H1 (cell line): ENCODE measurements around the gene SWT1.

Experiments used
- ASH2L ChIP-seq: fragments of 200-600, 300-600 bp; sonication (generic); IDR thresholded peaks from one replicate; pipeline ENCODE4 v1.7.1; 2017; ENCODE audit warnings: low read length
- CHD2 ChIP-seq: IDR thresholded peaks from 2 replicates; pipeline ENCODE4 v1.6.1; 2012; ENCODE audit warnings: low read length, improper control_type of control experiment
- RFX5 ChIP-seq: IDR thresholded peaks from 2 replicates; pipeline ENCODE4 v1.6.1; 2011; ENCODE audit warnings: low read depth, low read length, improper control_type of control experiment, borderline replicate concordance
- SP1 ChIP-seq: IDR thresholded peaks from 2 replicates; pipeline ENCODE4 v1.6.1; 2011; ENCODE audit warnings: low read depth, low read length
- SP2 ChIP-seq: IDR thresholded peaks from 2 replicates; pipeline ENCODE4 v1.6.1; 2012; ENCODE audit warnings: mild to moderate bottlenecking, low read length, inconsistent platforms
- SRF ChIP-seq: IDR thresholded peaks from 2 replicates; pipeline ENCODE4 v1.6.1; 2011; ENCODE audit warnings: mild to moderate bottlenecking, low read depth, low read length, moderate library complexity
- SUZ12 ChIP-seq: fragments of 200-600 bp; sonication (generic); IDR thresholded peaks from 2 replicates; pipeline ENCODE4 v1.6.1; 2012; ENCODE audit warnings: mild to moderate bottlenecking, inconsistent platforms, low read length, moderate library complexity, mixed read lengths
- YY1 ChIP-seq: IDR thresholded peaks from 2 replicates; pipeline ENCODE4 v1.6.1; 2011; ENCODE audit warnings: low read depth, mild to moderate bottlenecking, low read length
- TF ChIP-seq, protein P1 (sequence below), 3 experiments: IDR thresholded peaks; 1 replicate in 2 of 3; 2 replicates in 1 of 3; pipeline versions ENCODE4 v1.5.1 to v1.6.1; 2011; ENCODE audit warnings: low read length in 3 of 3, mild to moderate bottlenecking in 3 of 3, inconsistent platforms in 2 of 3, low read depth in 1 of 3, moderate library complexity in 1 of 3; ENCODE audit not compliant: insufficient read depth in 1 of 3; ENCODE audit errors: control extremely low read depth in 1 of 3

DNA sequence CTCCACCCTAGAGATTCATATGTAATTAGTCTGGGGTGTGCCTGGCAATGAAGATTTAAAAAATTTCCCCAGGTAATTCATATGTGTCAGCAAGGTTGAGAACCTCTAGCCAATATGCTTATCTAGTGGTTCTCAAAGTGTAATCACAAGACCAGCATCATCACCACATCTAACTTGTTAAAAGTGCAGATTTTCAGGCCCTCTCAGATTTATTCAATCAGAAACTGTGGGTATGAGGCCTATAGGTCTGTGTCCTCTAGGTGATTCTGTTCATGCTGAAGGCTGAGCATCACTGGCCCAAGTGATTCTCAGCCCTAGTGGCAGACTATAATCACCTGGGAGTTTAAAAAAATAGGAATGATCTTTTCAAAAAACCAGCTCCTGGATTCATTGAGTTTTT, 75.9 kb downstream of the SWT1 start:
- no peak for TF ChIP-seq SUZ12
- TF ChIP-seq RFX5 = no peak
- TF ChIP-seq, protein P1, sequence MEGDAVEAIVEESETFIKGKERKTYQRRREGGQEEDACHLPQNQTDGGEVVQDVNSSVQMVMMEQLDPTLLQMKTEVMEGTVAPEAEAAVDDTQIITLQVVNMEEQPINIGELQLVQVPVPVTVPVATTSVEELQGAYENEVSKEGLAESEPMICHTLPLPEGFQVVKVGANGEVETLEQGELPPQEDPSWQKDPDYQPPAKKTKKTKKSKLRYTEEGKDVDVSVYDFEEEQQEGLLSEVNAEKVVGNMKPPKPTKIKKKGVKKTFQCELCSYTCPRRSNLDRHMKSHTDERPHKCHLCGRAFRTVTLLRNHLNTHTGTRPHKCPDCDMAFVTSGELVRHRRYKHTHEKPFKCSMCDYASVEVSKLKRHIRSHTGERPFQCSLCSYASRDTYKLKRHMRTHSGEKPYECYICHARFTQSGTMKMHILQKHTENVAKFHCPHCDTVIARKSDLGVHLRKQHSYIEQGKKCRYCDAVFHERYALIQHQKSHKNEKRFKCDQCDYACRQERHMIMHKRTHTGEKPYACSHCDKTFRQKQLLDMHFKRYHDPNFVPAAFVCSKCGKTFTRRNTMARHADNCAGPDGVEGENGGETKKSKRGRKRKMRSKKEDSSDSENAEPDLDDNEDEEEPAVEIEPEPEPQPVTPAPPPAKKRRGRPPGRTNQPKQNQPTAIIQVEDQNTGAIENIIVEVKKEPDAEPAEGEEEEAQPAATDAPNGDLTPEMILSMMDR (IDR thresholded peaks at IDR 0.05; ENCODE audit: control extremely low read depth in 1 of 3, insufficient read depth in 1 of 3, low read depth in 1 of 3, low read length in 3 of 3) = no peak
- TF ChIP-seq SP1 = no peak
- TF ChIP-seq CHD2 = no peak
- TF ChIP-seq SRF = no peak
- TF ChIP-seq YY1 = no peak
- no peak for TF ChIP-seq SP2
- TF ChIP-seq ASH2L = no peak
